Right lobe of liver (tissue), 4 donors: Measurements from ENCODE around the gene CREBL2.

Experiments
- POLR2A ChIP-seq: fragments of 450-650 bp; IDR thresholded peaks from one replicate; pipeline ENCODE4 v1.6.1; 2017; ENCODE audit warnings: antibody characterized with exemption, mild to moderate bottlenecking
- TF ChIP-seq, protein P1 (sequence below), 4 donors: fragments of 200-600 bp in 3 of 4; fragments of 450-650 bp in 1 of 4; IDR thresholded peaks; one replicate each; pipeline versions ENCODE4 v1.5.1 to v1.8.0; 2016 to 2022; ENCODE audit warnings: antibody characterized with exemption in 4 of 4, mild to moderate bottlenecking in 2 of 4
- donor health status: DM: no; HTN: no; CAD: no.
- donor health status: DM: no; HTN: no; CAD: no.
- donor health status: DM: no; HTN: yes; CAD: no.

DNA sequence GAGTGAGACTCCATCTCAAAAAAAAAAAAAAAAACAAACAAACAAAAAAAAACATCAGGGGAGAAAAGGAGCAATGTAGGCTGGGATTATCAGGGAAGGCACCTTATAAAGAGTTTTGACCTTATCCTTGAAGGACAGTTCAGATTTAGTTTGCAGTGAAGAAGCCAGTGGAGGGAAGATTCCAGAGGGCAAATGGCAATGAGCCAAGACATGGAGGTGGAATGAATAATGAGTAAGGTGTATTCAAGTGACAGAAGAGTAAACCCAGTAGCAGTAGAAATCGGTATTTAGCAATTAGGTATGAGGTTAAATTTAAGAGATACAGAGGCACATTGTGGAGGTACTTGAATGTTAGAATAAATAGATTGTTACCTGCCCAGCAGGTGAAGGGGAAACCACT lies 46.8 kb upstream of the CREBL2 start:
- no peak for TF ChIP-seq POLR2A
- TF ChIP-seq, protein P1, sequence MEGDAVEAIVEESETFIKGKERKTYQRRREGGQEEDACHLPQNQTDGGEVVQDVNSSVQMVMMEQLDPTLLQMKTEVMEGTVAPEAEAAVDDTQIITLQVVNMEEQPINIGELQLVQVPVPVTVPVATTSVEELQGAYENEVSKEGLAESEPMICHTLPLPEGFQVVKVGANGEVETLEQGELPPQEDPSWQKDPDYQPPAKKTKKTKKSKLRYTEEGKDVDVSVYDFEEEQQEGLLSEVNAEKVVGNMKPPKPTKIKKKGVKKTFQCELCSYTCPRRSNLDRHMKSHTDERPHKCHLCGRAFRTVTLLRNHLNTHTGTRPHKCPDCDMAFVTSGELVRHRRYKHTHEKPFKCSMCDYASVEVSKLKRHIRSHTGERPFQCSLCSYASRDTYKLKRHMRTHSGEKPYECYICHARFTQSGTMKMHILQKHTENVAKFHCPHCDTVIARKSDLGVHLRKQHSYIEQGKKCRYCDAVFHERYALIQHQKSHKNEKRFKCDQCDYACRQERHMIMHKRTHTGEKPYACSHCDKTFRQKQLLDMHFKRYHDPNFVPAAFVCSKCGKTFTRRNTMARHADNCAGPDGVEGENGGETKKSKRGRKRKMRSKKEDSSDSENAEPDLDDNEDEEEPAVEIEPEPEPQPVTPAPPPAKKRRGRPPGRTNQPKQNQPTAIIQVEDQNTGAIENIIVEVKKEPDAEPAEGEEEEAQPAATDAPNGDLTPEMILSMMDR (IDR thresholded peaks at IDR 0.05), result no peak
